ENCODE data around the gene TUBB1. TPM values are rescaled to one million over a fixed set of nuclear protein-coding genes. Genes with fewer than 3 reads are reported as not detected.
"Not testable (repeated sequence)": the region's sequence is repeated elsewhere in the genome, so short reads cannot be mapped to it uniquely, and the experiment has no call there.

The TUBB1 gene
- total RNA-seq, 2 experiments from 2014 or later: not detected

GRCh38 chr20:58980711-58981627, 38.3 kb upstream of the TUBB1 start, which contains the start of gene NELFCD:
Gene NELFCD, plus strand, starts transcription at chr20:58981256. Its CDS starts 54 bp downstream, at chr20:58981310.
- peak; percentile 87 for DNase-seq
- ChIA-PET CTCF (interaction anchor here (1.2 to 1.9 kb wide), 3 partner anchors 21 to 228 kb away, joined by 3 to 5 read pairs (median 4); partner anchors contain the start of gene ATP5F1E), POLR2A (interaction anchor here (0.6 to 2.3 kb wide), 11 partner anchors 8 to 179 kb away, joined by 3 to 12 read pairs (median 4); partner anchors contain the start of gene ATP5F1E)
- TF ChIP-seq CTCF (IDR thresholded peaks at IDR 0.05): no peak
- H3K9me3 Mint-ChIP-seq: no peaks in the 10 kb centered on the region
- intact Hi-C loops (cut with micrococcal nuclease): loop anchor here (5.0 kb wide), 1 partner anchor 89 kb away; no protein-coding TSS in a partner anchor
- H3K4me1 Mint-ChIP-seq (ENCODE audit: low read depth): peaks cover 29% of the 10 kb centered on the region
- H3K4me3 Mint-ChIP-seq: peak within 1 kb of the TSS; percentile 94
- ATAC-seq: peak; percentile 89
- no peaks in the 10 kb centered on the region for H3K27me3 Mint-ChIP-seq
- peak within 1 kb of the TSS; percentile 93 for H3K27ac Mint-ChIP-seq
- H3K36me3 Mint-ChIP-seq (ENCODE audit: low read depth): peaks cover 24% of the 10 kb centered on the region

- TF ChIP-seq CTCF (IDR thresholded peaks at IDR 0.05): no peak
- ATAC-seq (no peak), DNase-seq (peak; percentile 22)
- Mint-ChIP-seq H3K4me3 (peak overlapping the region; percentile 94), H3K27me3 (no peaks in the 10 kb centered on the region), H3K27ac (peak overlapping the region; percentile 93), H3K36me3 (ENCODE audit: low read depth) (peaks cover 29% of the 10 kb centered on the region), H3K4me1 (ENCODE audit: low read depth) (peaks cover 29% of the 10 kb centered on the region), H3K9me3 (no peaks in the 10 kb centered on the region)
- ChIA-PET POLR2A (interaction anchor here (0.5 to 3.0 kb wide), 15 partner anchors 9 to 285 kb away, joined by 3 to 13 read pairs (median 4); partner anchors contain the start of gene ATP5F1E), CTCF (interaction anchor here (1.1 to 1.9 kb wide), 4 partner anchors 12 to 50 kb away, joined by 3 to 5 read pairs (median 4); partner anchors contain the start of gene ATP5F1E)
- intact Hi-C loops (cut with micrococcal nuclease): loop anchor here (5.0 kb wide), 1 partner anchor 89 kb away; no protein-coding TSS in a partner anchor
Observed at GRCh38 chr20:58981628-58982364, 37.4 kb upstream of the TUBB1 start.

- TF ChIP-seq CTCF (IDR thresholded peaks at IDR 0.05): no peak
- CTCF ChIA-PET: interaction anchor here (1.1 to 1.9 kb wide), 5 partner anchors 12 to 49 kb away, joined by 3 to 5 read pairs (median 4); partner anchors contain the start of gene ATP5F1E
Observed at GRCh38 chr20:58982406-58983114, 36.7 kb upstream of the TUBB1 start.

GRCh38 chr20:58983115-58983468, 36.1 kb upstream of the TUBB1 start:
- peaks cover 29% of the 10 kb centered on the region for H3K4me1 Mint-ChIP-seq (ENCODE audit: low read depth)
- intact Hi-C loops (cut with micrococcal nuclease): loop anchor here (5.0 kb wide), 1 partner anchor 91 kb away; no protein-coding TSS in a partner anchor
- CTCF ChIA-PET: interaction anchor here (1.5 kb wide), 1 partner anchor 13 kb away, joined by 4 read pairs; no protein-coding TSS in a partner anchor
- H3K27me3 Mint-ChIP-seq, DNase-seq, H3K9me3 Mint-ChIP-seq, ATAC-seq, H3K27ac Mint-ChIP-seq: not testable (repeated sequence)
- H3K36me3 Mint-ChIP-seq (ENCODE audit: low read depth): peaks cover 42% of the 10 kb centered on the region
- POLR2A ChIA-PET: interaction anchor here (0.8 to 3.0 kb wide), 9 partner anchors 10 to 116 kb away, joined by 3 to 13 read pairs (median 5); partner anchors contain the start of gene ATP5F1E
- peak overlapping the region; percentile 94 for H3K4me3 Mint-ChIP-seq

More at GRCh38 chr20:58982406-58983114, 36.7 kb upstream of the TUBB1 start:
- Mint-ChIP-seq H3K27me3 (no peaks in the 10 kb centered on the region), H3K4me3 (peak overlapping the region; percentile 94), H3K27ac (peak overlapping the region; percentile 93), H3K9me3 (no peaks in the 10 kb centered on the region), H3K4me1 (ENCODE audit: low read depth) (peaks cover 29% of the 10 kb centered on the region), H3K36me3 (ENCODE audit: low read depth) (peaks cover 36% of the 10 kb centered on the region)
- ATAC-seq (peak; percentile 17), DNase-seq (peak; percentile 31)
- POLR2A ChIA-PET: interaction anchor here (0.5 to 3.0 kb wide), 14 partner anchors 10 to 177 kb away, joined by 3 to 13 read pairs (median 4); partner anchors contain the start of gene ATP5F1E
- intact Hi-C loops (cut with micrococcal nuclease): loop anchor here (5.0 kb wide), 1 partner anchor 90 kb away; no protein-coding TSS in a partner anchor
